Endothelial cell of umbilical vein (primary cell): ENCODE measurements around the gene KCNMA1. TPM values are rescaled to one million over a fixed set of nuclear protein-coding genes. Genes with fewer than 3 reads are reported as not detected.

Experiments
- BruUV-seq: library from RNA; stranded (reverse); fragments of 400-500 nt; replicated peaks from 2 replicates; lab custom pipeline; 2021; lab: Mats Ljungman, UMichigan
- CTCF ChIA-PET: fragments of 300-600, 350-600 bp; sonication (Branson Sonifier 250); formaldehyde crosslinking; loops from one replicate; lab custom pipeline; 2021; ENCODE audit warnings: antibody characterized with exemption, inconsistent platforms; lab: Charles Lee
- POLR2A ChIA-PET: fragments of 300-600, 350-600 bp; sonication (Branson Sonifier 250); formaldehyde crosslinking; loops from one replicate; lab custom pipeline; 2021; ENCODE audit warnings: antibody characterized with exemption, inconsistent platforms; lab: Charles Lee
- DNase-seq: peaks from one replicate; pipeline ENCODE4 v3.0.0-alpha.2; 2011; ENCODE audit warnings: low read depth, low spot score
- FAIRE-seq: peaks from 2 replicates; lab custom pipeline; 2011; peaks lifted over from hg19 to GRCh38; lab: Jason Lieb, UNC
- H2AFZ ChIP-seq: 2 replicates; pipeline ENCODE4 v1.6.0; 2012; ENCODE audit warnings: low read depth, low read length, control low read depth, inconsistent platforms
- H3K27ac ChIP-seq: 2 replicates; pipeline ENCODE4 v1.5.1; 2011; ENCODE audit warnings: low read depth, mild to moderate bottlenecking, control low read depth, low read length, moderate library complexity; ENCODE audit not compliant: insufficient read depth
- H3K27me3 ChIP-seq, 2 experiments: 2 replicates each; pipeline versions ENCODE4 v1.6.0 to v1.6.1; 2011; ENCODE audit warnings: low read length in 2 of 2, mixed read lengths in 1 of 2; ENCODE audit not compliant: control insufficient read depth in 2 of 2, insufficient read depth in 2 of 2
- H3K36me3 ChIP-seq, 2 experiments: 2 replicates in 1 of 2; 3 replicates in 1 of 2; pipeline ENCODE4 v1.5.1; 2011; ENCODE audit warnings: low read length in 2 of 2, mild to moderate bottlenecking in 1 of 2, moderate library complexity in 1 of 2; ENCODE audit not compliant: control insufficient read depth in 2 of 2, insufficient read depth in 2 of 2; ENCODE audit errors: extremely low read depth in 1 of 2
- H3K4me1 ChIP-seq: 3 replicates; pipeline ENCODE4 v1.5.1; 2011; ENCODE audit warnings: mild to moderate bottlenecking, low read length; ENCODE audit not compliant: control insufficient read depth, insufficient read depth; ENCODE audit errors: extremely low read depth
- H3K4me2 ChIP-seq: 2 replicates; pipeline ENCODE4 v1.6.1; 2011; ENCODE audit warnings: low read length, control low read depth, mixed read lengths; ENCODE audit not compliant: insufficient read depth
- H3K4me3 ChIP-seq, 3 experiments: fragments of 200-600 bp in 1 of 3; sonication (generic), shearing (Covaris generic) in 1 of 3; replicated peaks in 1 of 3; 2 replicates each; pipeline ENCODE4 v1.5.1; 2011 to 2016; ENCODE audit warnings: control low read depth in 3 of 3, low read length in 3 of 3, mild to moderate bottlenecking in 2 of 3, inconsistent platforms in 1 of 3, low read depth in 1 of 3, moderate library complexity in 1 of 3; ENCODE audit not compliant: insufficient read depth in 1 of 3
- H3K79me2 ChIP-seq: 2 replicates; pipeline ENCODE4 v1.6.0; 2012; ENCODE audit warnings: low read length, inconsistent platforms; ENCODE audit not compliant: control insufficient read depth, insufficient read depth
- H3K9ac ChIP-seq: replicated peaks from 2 replicates; pipeline ENCODE3; 2011; ENCODE audit warnings: low read length, control low read depth; ENCODE audit not compliant: insufficient read depth; ENCODE audit errors: extremely low read depth
- H3K9me1 ChIP-seq: replicated peaks from 3 replicates; pipeline ENCODE4 v1.6.0; 2011; ENCODE audit warnings: mild to moderate bottlenecking, low read length; ENCODE audit not compliant: control insufficient read depth, insufficient read depth; ENCODE audit errors: extremely low read depth
- H3K9me3 ChIP-seq: replicated peaks from 2 replicates; pipeline ENCODE4 v1.5.1; 2012; ENCODE audit warnings: low read length, inconsistent platforms; ENCODE audit not compliant: control insufficient read depth, insufficient read depth
- H4K20me1 ChIP-seq: replicated peaks from 2 replicates; pipeline ENCODE3; 2011; ENCODE audit warnings: mild to moderate bottlenecking, low read length; ENCODE audit not compliant: control insufficient read depth, insufficient read depth; ENCODE audit errors: extremely low read depth
- EZH2 ChIP-seq: IDR thresholded peaks from 2 replicates; pipeline ENCODE4 v1.6.1; 2012; ENCODE audit warnings: borderline replicate concordance, low read depth, mild to moderate bottlenecking, moderate library complexity, low read length, inconsistent platforms; ENCODE audit not compliant: severe bottlenecking
- FOS ChIP-seq: IDR thresholded peaks from 2 replicates; pipeline ENCODE4 v1.6.1; 2011; ENCODE audit warnings: mild to moderate bottlenecking, low read length, moderate library complexity, borderline replicate concordance; ENCODE audit not compliant: insufficient read depth
- GATA2 ChIP-seq: IDR thresholded peaks from 2 replicates; pipeline ENCODE4 v1.7.0; 2011; ENCODE audit warnings: low read depth, mild to moderate bottlenecking, moderate library complexity, mixed read lengths, low read length; ENCODE audit not compliant: insufficient read length, insufficient read depth
- JUN ChIP-seq: IDR thresholded peaks from 2 replicates; pipeline ENCODE4 v1.6.1; 2011; ENCODE audit warnings: borderline replicate concordance, low read depth; ENCODE audit not compliant: insufficient read length, insufficient read depth
- MYC ChIP-seq: IDR thresholded peaks from one replicate; pipeline ENCODE4 v1.6.1; 2011; ENCODE audit warnings: mild to moderate bottlenecking, low read depth, low read length
- POLR2A ChIP-seq: IDR thresholded peaks from 2 replicates; pipeline ENCODE4 v1.6.1; 2012; ENCODE audit warnings: low read depth, mild to moderate bottlenecking, control low read depth, low read length
- POLR2AphosphoS5 ChIP-seq: IDR thresholded peaks from 2 replicates; pipeline ENCODE4 v1.6.1; 2012; ENCODE audit warnings: low read depth, mild to moderate bottlenecking, control low read depth, low read length, moderate library complexity; ENCODE audit not compliant: insufficient read depth
- dilution Hi-C: fragments of 300-500 bp; cut with MboI; formaldehyde crosslinking; loops from one replicate; pipeline ENCODE4 v1.15.0; 2019; ENCODE audit warnings: low sequenced_read_pairs; ENCODE audit not compliant: extremely low pct_ligation_motif_present
- intact Hi-C: fragments of 100-400 bp; cut with micrococcal nuclease; formaldehyde crosslinking; loops from one replicate; pipeline ENCODE4 v1.10.0; 2022
- polyA plus RNA-seq, 4 experiments: library from polyadenylated mRNA; depleted of rRNA in 3 of 4; stranded (reverse) in 3 of 4; unstranded in 1 of 4; fragments of >200 nt; gene quantifications; 2 replicates each; pipeline versions ENCODE4 v1.2.1 to v1.2.3, GENCODE V29; 2011 to 2012; ENCODE audit warnings: missing spikeins in 1 of 4
- total RNA-seq: library from RNA; stranded (reverse); gene quantifications from 2 replicates; pipeline ENCODE4 v1.2.3, GENCODE V29; 2021
- TF ChIP-seq, protein P1 (sequence below): IDR thresholded peaks from 2 replicates; pipeline ENCODE4 v1.6.1; 2011; ENCODE audit not compliant: insufficient read depth, insufficient read length
- TF ChIP-seq, protein P2 (sequence below), 2 donors: IDR thresholded peaks; 1 replicate in 1 of 2; 2 replicates in 1 of 2; pipeline ENCODE4 v1.5.1; 2011; ENCODE audit warnings: low read length in 2 of 2, mild to moderate bottlenecking in 2 of 2, moderate library complexity in 2 of 2, control low read depth in 1 of 2, inconsistent platforms in 1 of 2, low read depth in 1 of 2; ENCODE audit not compliant: insufficient read depth in 1 of 2; ENCODE audit errors: extremely low read depth in 1 of 2

The KCNMA1 gene
- total and polyA plus RNA-seq, 2 donors (not counting 3 experiments of a cell fraction or from before 2014, with no cell fraction given), result 0.10 to 0.82 TPM

DNA sequence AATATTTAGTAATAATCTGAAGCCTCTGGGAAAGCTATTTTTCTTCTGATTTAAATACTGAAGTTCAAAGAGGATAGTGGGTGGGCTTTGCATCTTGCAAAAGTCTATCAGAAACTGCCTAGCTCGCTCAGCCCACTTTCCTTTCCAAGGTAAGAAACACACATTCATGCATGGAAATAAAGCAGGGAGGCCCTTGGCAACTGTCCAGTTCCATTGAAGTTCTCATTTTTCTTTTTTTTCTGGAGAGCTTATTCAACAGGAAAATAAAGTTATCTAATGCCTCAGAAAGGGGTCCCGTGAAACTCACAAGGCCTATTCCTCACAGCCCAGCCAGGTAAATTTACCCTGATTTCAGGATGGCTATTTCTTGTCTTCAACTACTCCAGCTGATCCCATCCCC, 654.9 kb downstream of the KCNMA1 start:
- Histone ChIP-seq H3K4me1 (no peaks in the 10 kb centered on the region), H3K27ac (no peak overlapping the region), H3K9me1 (no peaks in the 10 kb centered on the region), H3K4me3 (no peak overlapping the region), H3K9ac (no peak overlapping the region), H4K20me1 (no peaks in the 10 kb centered on the region), H2AFZ (no peak overlapping the region), H3K9me3 (no peaks in the 10 kb centered on the region), H3K4me2 (no peak overlapping the region), H3K79me2 (no peaks in the 10 kb centered on the region), H3K27me3 (no peaks in the 10 kb centered on the region), H3K36me3 (no peaks in the 10 kb centered on the region)
- TF ChIP-seq POLR2A, result no peak
- TF ChIP-seq EZH2, result no peak
- no peak for TF ChIP-seq POLR2AphosphoS5
- TF ChIP-seq MYC, result no peak
- no peak for TF ChIP-seq FOS
- TF ChIP-seq GATA2, result no peak
- TF ChIP-seq, protein P1, sequence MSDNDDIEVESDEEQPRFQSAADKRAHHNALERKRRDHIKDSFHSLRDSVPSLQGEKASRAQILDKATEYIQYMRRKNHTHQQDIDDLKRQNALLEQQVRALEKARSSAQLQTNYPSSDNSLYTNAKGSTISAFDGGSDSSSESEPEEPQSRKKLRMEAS, result no peak
- TF ChIP-seq, protein P2, sequence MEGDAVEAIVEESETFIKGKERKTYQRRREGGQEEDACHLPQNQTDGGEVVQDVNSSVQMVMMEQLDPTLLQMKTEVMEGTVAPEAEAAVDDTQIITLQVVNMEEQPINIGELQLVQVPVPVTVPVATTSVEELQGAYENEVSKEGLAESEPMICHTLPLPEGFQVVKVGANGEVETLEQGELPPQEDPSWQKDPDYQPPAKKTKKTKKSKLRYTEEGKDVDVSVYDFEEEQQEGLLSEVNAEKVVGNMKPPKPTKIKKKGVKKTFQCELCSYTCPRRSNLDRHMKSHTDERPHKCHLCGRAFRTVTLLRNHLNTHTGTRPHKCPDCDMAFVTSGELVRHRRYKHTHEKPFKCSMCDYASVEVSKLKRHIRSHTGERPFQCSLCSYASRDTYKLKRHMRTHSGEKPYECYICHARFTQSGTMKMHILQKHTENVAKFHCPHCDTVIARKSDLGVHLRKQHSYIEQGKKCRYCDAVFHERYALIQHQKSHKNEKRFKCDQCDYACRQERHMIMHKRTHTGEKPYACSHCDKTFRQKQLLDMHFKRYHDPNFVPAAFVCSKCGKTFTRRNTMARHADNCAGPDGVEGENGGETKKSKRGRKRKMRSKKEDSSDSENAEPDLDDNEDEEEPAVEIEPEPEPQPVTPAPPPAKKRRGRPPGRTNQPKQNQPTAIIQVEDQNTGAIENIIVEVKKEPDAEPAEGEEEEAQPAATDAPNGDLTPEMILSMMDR (IDR thresholded peaks at IDR 0.05; ENCODE audit: extremely low read depth in 1 of 2, insufficient read depth in 1 of 2, low read depth in 1 of 2, low read length in 2 of 2), result no peak
- TF ChIP-seq JUN, result no peak
- dilution Hi-C loops (no loop called here), intact Hi-C loops (no loop called here)
- DNase-seq, result no peak
- ChIA-PET CTCF (interaction anchor here (2.1 to 3.1 kb wide), 2 partner anchors 10 to 23 kb away, joined by 14 to 15 read pairs; no protein-coding TSS in a partner anchor), POLR2A (no interaction called here)
- no TSS peak for BruUV-seq
- FAIRE-seq, result no peak
